T-helper 17 cell (primary cell): ENCODE results near the gene GRM8. TPM values are rescaled to one million over a fixed set of nuclear protein-coding genes. Genes with fewer than 3 reads are reported as not detected.

ENCODE experiments used
- ATAC-seq: fragments of 150-1000 bp; cut with Tn5 transposase; 2 replicates; pipeline ENCODE4 v1.10.0; 2021; ENCODE audit warnings: mild to moderate bottlenecking, moderate library complexity
- DNase-seq, 3 donors: peaks; one replicate each; pipeline versions ENCODE4 v3.0.0 to v3.0.0-alpha.2; 2020 to 2021
- H3K9me3 ChIP-seq: one replicate; pipeline ENCODE4 v1.7.0; 2013; ENCODE audit warnings: low read length, mild to moderate bottlenecking; ENCODE audit not compliant: control insufficient read depth, poor library complexity, severe bottlenecking
- H3K27ac Mint-ChIP-seq: one replicate; pipeline ENCODE4 v1.8.0; 2022; ENCODE audit warnings: mild to moderate bottlenecking, moderate library complexity, mixed read lengths
- H3K27me3 Mint-ChIP-seq: one replicate; pipeline ENCODE4 v1.8.0; 2022; ENCODE audit warnings: mixed read lengths
- H3K36me3 Mint-ChIP-seq: one replicate; pipeline ENCODE4 v1.8.0; 2022; ENCODE audit warnings: low read depth, mixed read lengths
- H3K4me1 Mint-ChIP-seq: one replicate; pipeline ENCODE4 v1.8.0; 2022; ENCODE audit warnings: mild to moderate bottlenecking, mixed read lengths
- H3K4me3 Mint-ChIP-seq: one replicate; pipeline ENCODE4 v1.8.0; 2022; ENCODE audit warnings: mild to moderate bottlenecking, moderate library complexity, mixed read lengths
- total RNA-seq, 4 donors: library from RNA in 2 of 4; stranded (reverse) in 2 of 4; gene quantifications; one replicate each; pipeline ENCODE4 v1.2.3 and lab custom pipeline; 2022 to 2026

Gene GRM8
- total RNA-seq, 2 donors from 2014 or later = not detected

DNA sequence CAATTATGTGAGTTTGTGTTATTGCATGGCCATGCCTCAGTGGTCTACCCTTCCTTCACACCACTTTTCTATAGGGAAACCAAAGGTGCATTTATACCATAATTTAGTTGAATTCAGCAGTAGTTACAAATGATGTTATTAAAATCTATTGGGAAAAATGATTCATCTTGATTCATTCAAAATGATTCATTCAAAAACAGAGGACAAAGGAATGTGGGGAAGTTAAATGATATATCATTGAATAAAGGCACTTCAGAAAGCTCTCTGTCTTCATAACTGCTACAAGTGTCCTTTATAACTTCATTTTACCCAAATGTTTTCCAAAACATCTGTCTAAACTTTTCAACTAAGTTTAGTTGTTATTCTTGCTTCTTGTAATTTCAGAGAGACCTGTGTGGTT, 722.9 kb downstream of the GRM8 start:
- H3K27ac Mint-ChIP-seq = no peak overlapping the region
- no peaks in the 10 kb centered on the region for H3K27me3 Mint-ChIP-seq
- no peaks in the 10 kb centered on the region for H3K9me3 ChIP-seq
- no peaks in the 10 kb centered on the region for H3K4me1 Mint-ChIP-seq
- no peak overlapping the region for H3K4me3 Mint-ChIP-seq
- no peaks in the 10 kb centered on the region for H3K36me3 Mint-ChIP-seq
- DNase-seq (no peak), ATAC-seq (no peak)

GRCh38 chr7:126529254-126529653, 723.5 kb downstream of the GRM8 start:
- H3K27ac Mint-ChIP-seq = no peak overlapping the region
- no peaks in the 10 kb centered on the region for H3K27me3 Mint-ChIP-seq
- DNase-seq = no peak
- H3K4me3 Mint-ChIP-seq = no peak overlapping the region
- no peak for ATAC-seq
- H3K9me3 ChIP-seq = no peaks in the 10 kb centered on the region
- no peaks in the 10 kb centered on the region for H3K4me1 Mint-ChIP-seq
- H3K36me3 Mint-ChIP-seq = no peaks in the 10 kb centered on the region

- H3K4me3 Mint-ChIP-seq = no peak overlapping the region
- DNase-seq (no peak), ATAC-seq (no peak)
- H3K36me3 Mint-ChIP-seq = no peaks in the 10 kb centered on the region
- no peak overlapping the region for H3K27ac Mint-ChIP-seq
- H3K9me3 ChIP-seq = no peaks in the 10 kb centered on the region
- no peaks in the 10 kb centered on the region for H3K27me3 Mint-ChIP-seq
- no peaks in the 10 kb centered on the region for H3K4me1 Mint-ChIP-seq
These were observed 726.8 kb downstream of the GRM8 start for GRCh38 chr7:126525906-126526305.

DNA sequence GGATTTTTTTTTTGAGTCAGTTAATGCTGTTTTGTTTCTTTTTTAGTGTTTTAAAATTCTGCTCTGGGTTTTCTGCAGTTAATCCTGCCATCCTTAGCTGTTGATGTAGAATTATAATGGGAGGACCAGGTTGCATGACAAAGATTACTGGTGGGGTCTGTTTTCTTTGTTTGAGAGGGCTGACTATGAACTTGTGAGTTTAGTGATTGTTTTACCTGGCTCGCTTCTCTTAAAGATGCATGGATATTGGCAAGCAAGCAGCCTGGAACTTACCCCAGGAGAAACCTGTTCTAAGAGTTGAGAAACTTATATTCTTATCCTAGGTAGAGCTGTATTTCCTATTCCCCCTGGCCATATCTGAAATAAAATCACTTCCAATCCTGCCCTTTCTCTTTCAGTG, 727.8 kb downstream of the GRM8 start:
- no peaks in the 10 kb centered on the region for H3K9me3 ChIP-seq
- Mint-ChIP-seq H3K36me3 (no peaks in the 10 kb centered on the region), H3K27me3 (no peaks in the 10 kb centered on the region), H3K27ac (no peak overlapping the region), H3K4me1 (no peaks in the 10 kb centered on the region), H3K4me3 (no peak overlapping the region)
- ATAC-seq (no peak), DNase-seq (no peak)

GRCh38 chr7:126511046-126511445, 741.7 kb downstream of the GRM8 start:
- H3K9me3 ChIP-seq = no peaks in the 10 kb centered on the region
- H3K27me3 Mint-ChIP-seq = no peaks in the 10 kb centered on the region
- no peak overlapping the region for H3K4me3 Mint-ChIP-seq
- ATAC-seq (no peak), DNase-seq (no peak)
- H3K4me1 Mint-ChIP-seq = no peaks in the 10 kb centered on the region
- no peaks in the 10 kb centered on the region for H3K36me3 Mint-ChIP-seq
- H3K27ac Mint-ChIP-seq = no peak overlapping the region

GRCh38 chr7:126501617-126502016, 751.1 kb downstream of the GRM8 start:
- no peak for DNase-seq
- H3K9me3 ChIP-seq = no peaks in the 10 kb centered on the region
- no peak overlapping the region for H3K4me3 Mint-ChIP-seq
- H3K36me3 Mint-ChIP-seq = no peaks in the 10 kb centered on the region
- H3K27ac Mint-ChIP-seq = no peak overlapping the region
- no peaks in the 10 kb centered on the region for H3K4me1 Mint-ChIP-seq
- no peak for ATAC-seq
- H3K27me3 Mint-ChIP-seq = no peaks in the 10 kb centered on the region

- H3K4me1 Mint-ChIP-seq = no peaks in the 10 kb centered on the region
- no peak for ATAC-seq
These were observed 753.3 kb downstream of the GRM8 start for GRCh38 chr7:126499481-126499880.

DNA sequence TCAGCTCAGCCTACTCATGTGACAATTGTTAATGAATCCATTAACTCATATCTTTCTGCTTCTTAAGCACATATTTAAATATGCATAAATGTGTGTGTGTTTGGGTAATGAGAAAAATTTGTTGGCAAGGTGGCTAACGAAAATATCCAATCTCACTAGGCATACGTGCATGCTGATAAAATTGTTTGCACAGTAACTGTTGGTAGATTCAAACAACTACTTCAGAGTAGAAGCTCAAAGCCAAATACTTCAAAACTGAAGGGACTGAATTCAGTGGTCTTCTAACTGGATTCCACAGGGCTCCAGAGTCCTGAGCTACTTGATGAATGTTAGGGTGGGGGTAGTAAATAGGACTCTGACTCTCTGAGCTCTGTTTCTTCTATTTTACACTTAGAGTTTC, 757.0 kb downstream of the GRM8 start:
- DNase-seq (no peak), ATAC-seq (no peak)
- no peaks in the 10 kb centered on the region for H3K9me3 ChIP-seq
- Mint-ChIP-seq H3K4me3 (no peak overlapping the region), H3K27me3 (no peaks in the 10 kb centered on the region), H3K36me3 (no peaks in the 10 kb centered on the region), H3K27ac (no peak overlapping the region), H3K4me1 (no peaks in the 10 kb centered on the region)

More at GRCh38 chr7:126499481-126499880, 753.3 kb downstream of the GRM8 start:
- Mint-ChIP-seq H3K4me3 (no peak overlapping the region), H3K27ac (no peak overlapping the region), H3K27me3 (no peaks in the 10 kb centered on the region), H3K36me3 (no peaks in the 10 kb centered on the region)
- no peaks in the 10 kb centered on the region for H3K9me3 ChIP-seq
- no peak for DNase-seq

GRCh38 chr7:126495001-126495400, 757.7 kb downstream of the GRM8 start:
- H3K9me3 ChIP-seq = no peaks in the 10 kb centered on the region
- DNase-seq (no peak), ATAC-seq (no peak)
- no peak overlapping the region for H3K4me3 Mint-ChIP-seq
- no peak overlapping the region for H3K27ac Mint-ChIP-seq
- no peaks in the 10 kb centered on the region for H3K4me1 Mint-ChIP-seq
- no peaks in the 10 kb centered on the region for H3K36me3 Mint-ChIP-seq
- no peaks in the 10 kb centered on the region for H3K27me3 Mint-ChIP-seq

DNA sequence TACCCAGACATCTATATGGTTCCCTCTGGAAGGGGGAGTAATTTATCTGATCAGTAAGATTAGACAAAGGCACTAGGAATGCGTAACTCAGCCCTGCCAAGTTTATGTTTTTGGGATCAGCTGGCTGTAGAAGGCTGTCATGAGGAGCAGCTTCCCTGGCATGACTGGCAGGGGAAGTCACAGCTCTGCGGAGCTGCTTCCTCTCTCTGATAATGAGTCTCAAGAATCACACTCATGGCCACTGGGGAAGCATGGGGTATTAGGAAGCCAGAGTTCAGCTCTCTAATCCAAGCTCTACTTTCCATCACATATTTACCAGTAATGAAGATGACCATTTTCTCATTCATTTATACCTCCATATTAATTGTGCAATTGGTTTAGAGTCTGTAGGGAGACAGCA, 758.9 kb downstream of the GRM8 start:
- no peak for ATAC-seq
- H3K4me3 Mint-ChIP-seq = no peak overlapping the region
- no peak for DNase-seq
- no peaks in the 10 kb centered on the region for H3K36me3 Mint-ChIP-seq
- H3K27me3 Mint-ChIP-seq = no peaks in the 10 kb centered on the region
- no peaks in the 10 kb centered on the region for H3K4me1 Mint-ChIP-seq
- no peaks in the 10 kb centered on the region for H3K9me3 ChIP-seq
- no peak overlapping the region for H3K27ac Mint-ChIP-seq

GRCh38 chr7:126489874-126490273, 762.9 kb downstream of the GRM8 start:
- H3K9me3 ChIP-seq = no peaks in the 10 kb centered on the region
- no peak overlapping the region for H3K4me3 Mint-ChIP-seq
- ATAC-seq (no peak), DNase-seq (no peak)
- no peaks in the 10 kb centered on the region for H3K4me1 Mint-ChIP-seq
- H3K27ac Mint-ChIP-seq = no peak overlapping the region
- H3K36me3 Mint-ChIP-seq = no peaks in the 10 kb centered on the region
- H3K27me3 Mint-ChIP-seq = no peaks in the 10 kb centered on the region

GRCh38 chr7:126487728-126488442, 764.9 kb downstream of the GRM8 start:
- H3K4me3 Mint-ChIP-seq = no peak overlapping the region
- H3K36me3 Mint-ChIP-seq = no peaks in the 10 kb centered on the region
- H3K27me3 Mint-ChIP-seq = no peaks in the 10 kb centered on the region
- ATAC-seq (no peak), DNase-seq (no peak)
- no peak overlapping the region for H3K27ac Mint-ChIP-seq
- no peaks in the 10 kb centered on the region for H3K9me3 ChIP-seq
- H3K4me1 Mint-ChIP-seq = no peaks in the 10 kb centered on the region

DNA sequence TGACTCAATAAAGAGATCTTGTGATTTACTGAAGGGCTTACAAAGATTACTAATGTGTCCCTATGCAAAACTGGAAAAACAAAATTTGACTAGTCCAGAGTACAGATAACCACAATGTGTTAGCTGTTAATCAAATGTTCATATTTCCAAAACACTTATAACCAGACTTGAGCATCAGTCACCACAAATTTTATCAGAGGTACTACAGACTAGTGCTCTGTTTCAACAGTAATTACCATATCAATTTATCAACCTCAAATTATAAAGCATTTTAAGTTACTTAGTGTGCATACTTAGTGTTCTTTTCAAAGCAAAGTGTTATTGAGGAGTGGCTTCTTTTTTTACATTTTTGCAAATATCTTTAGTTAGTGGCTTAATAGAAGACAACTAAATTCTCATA, 765.9 kb downstream of the GRM8 start:
- H3K27me3 Mint-ChIP-seq = no peaks in the 10 kb centered on the region
- H3K36me3 Mint-ChIP-seq = no peaks in the 10 kb centered on the region
- H3K9me3 ChIP-seq = no peaks in the 10 kb centered on the region
- no peak overlapping the region for H3K4me3 Mint-ChIP-seq
- no peak overlapping the region for H3K27ac Mint-ChIP-seq
- no peak for DNase-seq
- no peak for ATAC-seq
- H3K4me1 Mint-ChIP-seq = no peaks in the 10 kb centered on the region

DNA sequence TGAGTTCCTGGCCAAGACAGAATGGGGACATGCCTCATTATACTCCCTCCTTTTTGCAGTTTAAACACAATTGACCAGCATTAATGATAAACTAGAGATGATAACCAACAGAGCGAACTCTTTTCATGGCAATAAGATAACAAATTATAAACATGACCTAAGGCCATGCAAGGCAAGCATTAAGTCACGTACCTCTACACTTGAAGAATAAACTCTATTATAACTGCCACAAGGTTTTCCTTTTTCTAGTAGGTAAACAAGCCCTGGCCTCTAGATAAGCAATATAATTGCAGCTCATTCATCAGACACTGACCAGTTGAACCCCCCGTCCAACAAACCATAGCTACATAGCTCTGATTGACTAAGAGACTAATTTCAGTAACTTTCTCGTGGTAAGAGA, 767.0 kb downstream of the GRM8 start:
- Mint-ChIP-seq H3K27ac (no peak overlapping the region), H3K4me1 (no peaks in the 10 kb centered on the region), H3K4me3 (no peak overlapping the region), H3K36me3 (no peaks in the 10 kb centered on the region), H3K27me3 (no peaks in the 10 kb centered on the region)
- DNase-seq = no peak
- ATAC-seq = no peak
- H3K9me3 ChIP-seq = no peaks in the 10 kb centered on the region
